Astrocyte of the hippocampus (primary cell): Measurements from ENCODE around the gene NR3C2.
A peak's percentile ranks its signal among the peaks of the same experiment; 100 is the strongest.

Experiments used
- DNase-seq: peaks from one replicate; pipeline ENCODE4 v3.0.0; 2011; ENCODE audit warnings: low read depth, low spot score

NR3C2 gene

GRCh38 chr4:148312956-148313490, 129.2 kb downstream of the NR3C2 start:
- no peak for DNase-seq

- peak; percentile 51 for DNase-seq
Measured at GRCh38 chr4:148311526-148311925, 130.7 kb downstream of the NR3C2 start.

- DNase-seq, result no peak
Measured at GRCh38 chr4:148310756-148311155, 131.5 kb downstream of the NR3C2 start.

- DNase-seq, result no peak
Measured at GRCh38 chr4:148305751-148306150, 136.5 kb downstream of the NR3C2 start.

- no peak for DNase-seq
Measured at GRCh38 chr4:148302416-148302815, 139.8 kb downstream of the NR3C2 start.

- DNase-seq, result no peak
Measured at GRCh38 chr4:148300877-148301276, 141.3 kb downstream of the NR3C2 start.

- DNase-seq, result no peak
Measured at GRCh38 chr4:148299337-148299736, 142.9 kb downstream of the NR3C2 start.

- no peak for DNase-seq
Measured at GRCh38 chr4:148296498-148296897, 145.7 kb downstream of the NR3C2 start.

- DNase-seq, result no peak
Measured at GRCh38 chr4:148295642-148296041, 146.6 kb downstream of the NR3C2 start.

- DNase-seq, result no peak
Measured at GRCh38 chr4:148293571-148293970, 148.6 kb downstream of the NR3C2 start.

- DNase-seq, result no peak
Measured at GRCh38 chr4:148292686-148293085, 149.5 kb downstream of the NR3C2 start.

GRCh38 chr4:148289740-148290139, 152.5 kb downstream of the NR3C2 start:
- DNase-seq, result peak; percentile 4

GRCh38 chr4:148288448-148288847, 153.8 kb downstream of the NR3C2 start:
- peak; percentile 9 for DNase-seq

- no peak for DNase-seq
Measured at GRCh38 chr4:148287111-148287510, 155.1 kb downstream of the NR3C2 start.

GRCh38 chr4:148286012-148286411, 156.2 kb downstream of the NR3C2 start:
- DNase-seq, result no peak

- no peak for DNase-seq
Measured at GRCh38 chr4:148283665-148284064, 158.5 kb downstream of the NR3C2 start.

- DNase-seq, result no peak
Measured at GRCh38 chr4:148278310-148278709, 163.9 kb downstream of the NR3C2 start.

- no peak for DNase-seq
Measured at GRCh38 chr4:148275266-148275665, 166.9 kb downstream of the NR3C2 start.

GRCh38 chr4:148273501-148273986, 168.7 kb downstream of the NR3C2 start:
- DNase-seq, result no peak

GRCh38 chr4:148271166-148271565, 171.0 kb downstream of the NR3C2 start:
- DNase-seq, result no peak

GRCh38 chr4:148270630-148271029, 171.6 kb downstream of the NR3C2 start:
- peak; percentile 18 for DNase-seq

GRCh38 chr4:148268835-148269234, 173.4 kb downstream of the NR3C2 start:
- no peak for DNase-seq

- no peak for DNase-seq
Measured at GRCh38 chr4:148266921-148267320, 175.3 kb downstream of the NR3C2 start.

GRCh38 chr4:148266240-148266639, 176.0 kb downstream of the NR3C2 start:
- no peak for DNase-seq
